Ascending aorta (tissue), 2 donors: ENCODE measurements around the gene AP5Z1. TPM values are rescaled to one million over a fixed set of nuclear protein-coding genes. Genes with fewer than 3 reads are reported as not detected.

Experiments
- DNase-seq, 2 donors: peaks; one replicate each; pipeline ENCODE4 v3.0.0-alpha.2; 2019; ENCODE audit warnings: low spot score in 2 of 2
- H3K27ac ChIP-seq, 2 donors: fragments of 200-600 bp; sonication (generic); one replicate each; pipeline ENCODE4 v1.5.1; 2016 to 2017; ENCODE audit warnings: mild to moderate bottlenecking in 1 of 2
- H3K27me3 ChIP-seq: fragments of 200-600 bp; sonication (generic); one replicate; pipeline ENCODE4 v1.5.1; 2017
- H3K36me3 ChIP-seq, 2 donors: fragments of 200-600 bp; sonication (generic); one replicate each; pipeline ENCODE4 v1.5.1; 2016
- H3K4me1 ChIP-seq, 2 donors: fragments of 200-600 bp; sonication (generic); one replicate each; pipeline ENCODE4 v1.5.1; 2016 to 2017; ENCODE audit warnings: mild to moderate bottlenecking in 1 of 2
- H3K4me3 ChIP-seq, 2 donors: fragments of 200-600 bp; sonication (generic); one replicate each; pipeline ENCODE4 v1.5.1; 2016 to 2017; ENCODE audit warnings: mild to moderate bottlenecking in 1 of 2
- H3K9me3 ChIP-seq, 2 donors: fragments of 200-600 bp; sonication (generic); one replicate each; pipeline ENCODE4 v1.5.1; 2016
- CTCF ChIP-seq, 3 experiments: fragments of 200-600 bp in 2 of 3; fragments of 450-650 bp in 1 of 3; sonication (generic) in 2 of 3; IDR thresholded peaks; one replicate each; pipeline ENCODE4 v1.5.1; 2016 to 2019; ENCODE audit warnings: antibody characterized with exemption in 3 of 3, mild to moderate bottlenecking in 1 of 3, moderate library complexity in 1 of 3
- intact Hi-C: fragments of 100-400 bp; cut with DNase I; formaldehyde crosslinking; loops from one replicate; pipeline ENCODE4 v1.15.1; 2023
- total RNA-seq: library from RNA; depleted of rRNA; stranded (reverse); fragments of >200 nt; gene quantifications from one replicate; pipeline ENCODE4 v1.1.0, GENCODE V29; 2016

The AP5Z1 gene
- total RNA-seq, 1 donor from 2014 or later, result 115 TPM

GRCh38 chr7:4836206-4836661 is 60.8 kb downstream of the AP5Z1 start:
- Histone ChIP-seq H3K27me3 (no peaks in the 10 kb centered on the region), H3K4me3 (no peak overlapping the region), H3K9me3 (no peaks in the 10 kb centered on the region), H3K4me1 (no peaks in the 10 kb centered on the region), H3K27ac (no peak overlapping the region), H3K36me3 (peaks cover 0 to 5% of the 10 kb centered on the region in 2 donors)
- DNase-seq, result peak in 1 of 2 donors; percentile 28
- intact Hi-C loops, result no loop called here
- no peak for TF ChIP-seq CTCF (IDR thresholded peaks at IDR 0.05)

- intact Hi-C loops, result no loop called here
- DNase-seq, result peak in 1 of 2 donors; percentile 37
- TF ChIP-seq CTCF (IDR thresholded peaks at IDR 0.05), result no peak
- no peaks in the 10 kb centered on the region for H3K9me3 ChIP-seq
- no peak overlapping the region for H3K27ac ChIP-seq
- H3K27me3 ChIP-seq, result no peaks in the 10 kb centered on the region
- H3K4me3 ChIP-seq, result no peak overlapping the region
- no peaks in the 10 kb centered on the region for H3K4me1 ChIP-seq
- peaks cover 0 to 5% of the 10 kb centered on the region in 2 donors for H3K36me3 ChIP-seq
These were observed 61.8 kb downstream of the AP5Z1 start for GRCh38 chr7:4837041-4837802.

- no peak overlapping the region for H3K27ac ChIP-seq
- H3K9me3 ChIP-seq, result no peaks in the 10 kb centered on the region
- TF ChIP-seq CTCF (IDR thresholded peaks at IDR 0.05), result no peak
- peaks cover 0 to 5% of the 10 kb centered on the region in 2 donors for H3K36me3 ChIP-seq
- peak in 1 of 2 donors; percentile 49 for DNase-seq
- H3K4me3 ChIP-seq, result no peak overlapping the region
- no peaks in the 10 kb centered on the region for H3K27me3 ChIP-seq
- intact Hi-C loops, result no loop called here
- H3K4me1 ChIP-seq, result no peaks in the 10 kb centered on the region
These were observed 62.6 kb downstream of the AP5Z1 start for GRCh38 chr7:4837803-4838625.

- Histone ChIP-seq H3K4me3 (no peak overlapping the region), H3K4me1 (no peaks in the 10 kb centered on the region), H3K36me3 (peaks cover 0 to 5% of the 10 kb centered on the region in 2 donors), H3K9me3 (no peaks in the 10 kb centered on the region), H3K27ac (no peak overlapping the region), H3K27me3 (no peaks in the 10 kb centered on the region)
- DNase-seq, result no peak
- no peak for TF ChIP-seq CTCF (IDR thresholded peaks at IDR 0.05)
- intact Hi-C loops, result no loop called here
These were observed 63.4 kb downstream of the AP5Z1 start for GRCh38 chr7:4838626-4839334.

GRCh38 chr7:4840079-4840501 is 64.7 kb downstream of the AP5Z1 start:
- H3K27ac ChIP-seq, result no peak overlapping the region
- intact Hi-C loops, result no loop called here
- H3K27me3 ChIP-seq, result no peaks in the 10 kb centered on the region
- TF ChIP-seq CTCF (IDR thresholded peaks at IDR 0.05), result no peak
- no peaks in the 10 kb centered on the region for H3K36me3 ChIP-seq
- no peak for DNase-seq
- no peaks in the 10 kb centered on the region for H3K9me3 ChIP-seq
- no peaks in the 10 kb centered on the region for H3K4me1 ChIP-seq
- H3K4me3 ChIP-seq, result no peak overlapping the region

Other genes starting within 250 kb of the AP5Z1 start
- gene FOXK1, start 93.3 kb upstream of the AP5Z1 start, total RNA-seq, result 31.7 TPM
- not detected for gene PAPOLB, start 86.4 kb downstream of the AP5Z1 start, total RNA-seq
- gene RADIL, start 108.1 kb downstream of the AP5Z1 start, total RNA-seq, result 42.4 TPM
- gene MMD2, start 183.6 kb downstream of the AP5Z1 start, total RNA-seq, result not detected